NCI-H1092 treated with DMSO at 0.1 percent for 48 hours (cell line): Measurements from ENCODE around the gene COL6A6.
"Not testable (repeated sequence)": the region's sequence is repeated elsewhere in the genome, so short reads cannot be mapped to it uniquely, and the experiment has no call there.

Experiments used
- DNase-seq: peaks from one replicate; lab custom pipeline; 2025; lab: John Stamatoyannopoulos, UW

The COL6A6 gene

DNA sequence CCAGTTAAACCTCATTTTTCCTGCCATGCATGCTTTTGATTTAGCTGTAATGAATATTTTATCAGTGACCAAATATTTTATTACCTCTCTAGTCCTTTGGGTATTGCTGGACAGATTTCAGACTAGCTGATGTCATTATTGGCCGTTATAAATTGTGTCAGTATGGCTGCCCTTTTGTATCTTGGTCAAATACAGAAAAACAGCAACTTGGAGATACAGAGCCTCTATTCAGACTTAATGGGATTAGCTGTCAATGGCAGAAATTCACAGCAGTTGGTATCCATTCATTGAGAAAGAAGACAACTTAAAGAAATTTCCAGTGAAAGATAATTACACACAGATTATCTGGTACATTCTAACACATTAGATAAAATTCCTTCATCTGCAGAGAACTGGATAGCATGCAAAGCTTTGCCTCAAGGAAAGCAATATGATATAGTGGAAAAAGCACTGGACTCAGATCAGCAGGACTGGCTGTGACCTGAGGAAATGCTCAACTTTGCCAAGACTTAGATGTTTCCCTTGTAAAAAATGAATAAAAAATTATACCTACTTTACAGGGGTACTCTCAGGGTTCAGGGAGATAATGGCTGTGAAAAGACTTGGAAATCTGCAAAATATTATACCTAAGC is 20.8 kb downstream of the COL6A6 start:
- no peak for DNase-seq

- no peak for DNase-seq
These were observed 22.0 kb downstream of the COL6A6 start for GRCh38 chr3:130539005-130539404.

GRCh38 chr3:130543322-130543721 is 26.3 kb downstream of the COL6A6 start:
- DNase-seq: no peak

DNA sequence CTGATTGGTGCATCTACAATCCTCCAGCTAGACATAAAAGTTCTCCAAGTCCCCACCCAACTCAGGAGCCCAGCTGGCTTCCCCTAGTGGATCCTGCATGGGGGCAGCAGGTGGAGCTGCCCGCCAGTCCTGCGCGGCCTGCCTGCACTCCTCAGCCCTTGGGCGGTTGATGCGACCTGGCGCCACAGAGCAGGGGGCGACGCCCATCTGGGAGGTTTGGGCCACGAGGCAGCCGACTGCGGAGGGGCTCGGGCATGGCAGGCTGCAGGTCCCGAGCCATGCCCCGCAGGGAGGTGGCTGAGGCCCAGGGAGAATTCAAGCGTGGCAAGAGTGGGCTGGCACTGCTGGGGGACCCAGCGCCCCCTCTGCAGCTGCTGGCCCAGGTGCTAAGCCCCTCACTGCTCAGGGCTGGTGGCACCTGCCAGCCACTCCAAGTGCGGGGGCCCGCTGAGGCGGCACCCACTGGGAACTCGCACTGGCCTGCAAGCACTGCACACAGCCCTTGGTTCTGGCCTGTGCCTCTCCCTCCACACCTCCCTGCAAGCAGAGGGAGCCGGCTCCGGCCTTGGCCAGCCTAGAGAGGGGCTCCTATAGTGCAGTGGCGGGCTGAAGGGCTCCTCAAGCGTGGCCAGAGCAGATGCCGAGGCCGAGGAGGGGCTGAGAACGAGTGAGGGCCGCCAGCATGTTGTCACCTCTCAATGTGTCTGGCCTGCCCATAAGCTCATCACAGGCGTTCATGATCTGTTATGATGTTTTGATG is 30.1 kb downstream of the COL6A6 start:
- DNase-seq: no peak

GRCh38 chr3:130547680-130548065 is 30.7 kb downstream of the COL6A6 start:
- not testable (repeated sequence) for DNase-seq

GRCh38 chr3:130548356-130548755 is 31.4 kb downstream of the COL6A6 start:
- DNase-seq: no peak

GRCh38 chr3:130557336-130558035 is 40.5 kb downstream of the COL6A6 start:
- no peak for DNase-seq

DNA sequence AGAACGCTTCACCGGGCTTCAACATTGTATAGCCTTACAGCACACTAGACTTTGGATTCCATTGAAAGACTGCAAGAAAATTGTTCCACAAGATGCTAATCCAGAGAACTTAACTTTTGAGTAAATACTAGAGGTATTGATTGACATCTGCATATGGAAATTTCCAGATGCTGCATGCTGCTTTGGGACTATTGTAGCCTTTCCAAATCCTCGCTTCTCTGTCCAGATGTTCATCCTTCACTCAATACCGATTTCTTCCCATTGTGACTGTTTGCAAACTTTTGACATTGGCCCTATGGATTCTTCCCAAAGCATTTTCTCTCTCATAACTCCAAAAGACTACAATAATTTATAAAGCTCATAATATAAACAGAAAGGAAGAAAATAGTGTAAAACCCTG is 41.4 kb downstream of the COL6A6 start:
- DNase-seq: no peak

DNA sequence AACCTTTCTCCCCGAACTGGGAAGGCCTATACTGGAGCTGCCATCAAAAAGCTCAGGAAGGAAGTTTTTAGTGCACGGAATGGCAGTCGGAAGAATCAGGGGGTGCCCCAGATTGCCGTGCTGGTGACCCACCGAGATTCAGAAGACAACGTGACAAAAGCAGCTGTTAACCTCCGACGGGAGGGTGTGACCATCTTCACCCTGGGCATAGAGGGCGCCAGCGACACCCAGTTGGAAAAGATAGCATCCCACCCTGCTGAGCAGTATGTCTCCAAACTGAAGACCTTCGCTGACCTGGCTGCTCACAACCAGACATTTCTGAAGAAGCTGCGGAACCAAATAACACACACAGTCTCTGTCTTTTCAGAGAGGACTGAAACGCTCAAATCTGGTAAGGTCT is 48.2 kb downstream of the COL6A6 start:
- no peak for DNase-seq
